KOPT-K1 (cell line): Measurements from ENCODE around the gene IGFL2.
"Not testable (repeated sequence)": the region's sequence is repeated elsewhere in the genome, so short reads cannot be mapped to it uniquely, and the experiment has no call there.

Experiments used
- H3K27ac ChIP-seq: fragments of 200-600 bp; sonication (generic); 2 replicates; pipeline ENCODE4 v1.5.1; 2016; ENCODE audit warnings: antibody characterized with exemption, mild to moderate bottlenecking, low read depth, low read length; ENCODE audit not compliant: poor library complexity, severe bottlenecking
- H3K36me3 ChIP-seq: fragments of 200-600 bp; sonication (generic); 2 replicates; pipeline ENCODE4 v1.5.1; 2017; ENCODE audit warnings: antibody characterized with exemption, mild to moderate bottlenecking, low read length, moderate library complexity; ENCODE audit not compliant: insufficient read depth
- H3K9me3 ChIP-seq: fragments of 200-600 bp; sonication (generic); 2 replicates; pipeline ENCODE4 v1.5.1; 2017; ENCODE audit warnings: antibody characterized with exemption, low read length, mild to moderate bottlenecking; ENCODE audit not compliant: insufficient read depth, poor library complexity, severe bottlenecking

IGFL2 gene

GRCh38 chr19:46161642-46162257 lies 13.7 kb downstream of the IGFL2 start:
- H3K9me3 ChIP-seq: peaks cover 12% of the 10 kb centered on the region
- H3K27ac ChIP-seq, H3K36me3 ChIP-seq: not testable (repeated sequence)

- Histone ChIP-seq H3K36me3 (no peaks in the 10 kb centered on the region), H3K9me3 (peaks cover 12% of the 10 kb centered on the region), H3K27ac (no peak overlapping the region)
These were observed 14.7 kb downstream of the IGFL2 start for GRCh38 chr19:46162731-46163130.

GRCh38 chr19:46173886-46174480 lies 25.9 kb downstream of the IGFL2 start:
- H3K36me3 ChIP-seq: no peaks in the 10 kb centered on the region
- H3K27ac ChIP-seq: no peak overlapping the region
- H3K9me3 ChIP-seq: peaks cover 11% of the 10 kb centered on the region

GRCh38 chr19:46176116-46176860 lies 28.2 kb downstream of the IGFL2 start:
- H3K36me3 ChIP-seq: no peaks in the 10 kb centered on the region
- H3K9me3 ChIP-seq: peaks cover 2% of the 10 kb centered on the region
- no peak overlapping the region for H3K27ac ChIP-seq

- Histone ChIP-seq H3K36me3 (no peaks in the 10 kb centered on the region), H3K27ac (no peak overlapping the region), H3K9me3 (no peaks in the 10 kb centered on the region)
These were observed 31.2 kb downstream of the IGFL2 start for GRCh38 chr19:46179076-46179759.

- Histone ChIP-seq H3K27ac (no peak overlapping the region), H3K9me3 (no peaks in the 10 kb centered on the region), H3K36me3 (no peaks in the 10 kb centered on the region)
These were observed 32.8 kb downstream of the IGFL2 start for GRCh38 chr19:46180701-46181387.

GRCh38 chr19:46181388-46181779 lies 33.3 kb downstream of the IGFL2 start:
- Histone ChIP-seq H3K36me3 (no peaks in the 10 kb centered on the region), H3K9me3 (no peaks in the 10 kb centered on the region), H3K27ac (no peak overlapping the region)

GRCh38 chr19:46182476-46182875 lies 34.4 kb downstream of the IGFL2 start:
- Histone ChIP-seq H3K9me3 (no peaks in the 10 kb centered on the region), H3K27ac (no peak overlapping the region), H3K36me3 (no peaks in the 10 kb centered on the region)

- not testable (repeated sequence) for H3K36me3 ChIP-seq, H3K9me3 ChIP-seq, H3K27ac ChIP-seq
These were observed 37.0 kb downstream of the IGFL2 start for GRCh38 chr19:46184775-46185710.

- H3K9me3 ChIP-seq: no peaks in the 10 kb centered on the region
- no peaks in the 10 kb centered on the region for H3K36me3 ChIP-seq
- no peak overlapping the region for H3K27ac ChIP-seq
These were observed 38.2 kb downstream of the IGFL2 start for GRCh38 chr19:46186101-46186716.

GRCh38 chr19:46186717-46187101 lies 38.7 kb downstream of the IGFL2 start:
- no peaks in the 10 kb centered on the region for H3K36me3 ChIP-seq
- H3K27ac ChIP-seq: no peak overlapping the region
- H3K9me3 ChIP-seq: no peaks in the 10 kb centered on the region

GRCh38 chr19:46189971-46190888 lies 42.2 kb downstream of the IGFL2 start:
- Histone ChIP-seq H3K36me3 (no peaks in the 10 kb centered on the region), H3K27ac (no peak overlapping the region), H3K9me3 (no peaks in the 10 kb centered on the region)

GRCh38 chr19:46191356-46191755 lies 43.3 kb downstream of the IGFL2 start:
- H3K9me3 ChIP-seq: no peaks in the 10 kb centered on the region
- H3K27ac ChIP-seq: no peak overlapping the region
- H3K36me3 ChIP-seq: no peaks in the 10 kb centered on the region
